DND-41 (cell line): ENCODE data around the gene TCF4.

Source experiments
- ATAC-seq: fragments of 200-7000 bp; cut with Tn5 transposase; 3 replicates; pipeline ENCODE4 v1.9.1; 2021; ENCODE audit warnings: low read depth; ENCODE audit not compliant: insufficient read depth
- DNase-seq: peaks from one replicate; pipeline ENCODE4 v3.0.0-alpha.2; 2020
- H2AFZ ChIP-seq: 2 replicates; pipeline ENCODE4 v1.6.0; 2012; ENCODE audit warnings: low read depth, low read length
- H3K27ac ChIP-seq: 2 replicates; pipeline ENCODE4 v1.5.1; 2012; ENCODE audit warnings: low read length, inconsistent platforms
- H3K27me3 ChIP-seq: fragments of 200-600 bp; sonication (generic); 2 replicates; pipeline ENCODE4 v1.6.0; 2012; ENCODE audit warnings: low read length, mild to moderate bottlenecking, inconsistent platforms; ENCODE audit not compliant: insufficient read depth, poor library complexity
- H3K36me3 ChIP-seq: 2 replicates; pipeline ENCODE4 v1.5.1; 2012; ENCODE audit warnings: low read length, inconsistent platforms; ENCODE audit not compliant: insufficient read depth
- H3K4me1 ChIP-seq: 2 replicates; pipeline ENCODE4 v1.5.1; 2012; ENCODE audit warnings: mild to moderate bottlenecking, low read length; ENCODE audit not compliant: insufficient read depth
- H3K4me2 ChIP-seq: 2 replicates; pipeline ENCODE4 v1.6.0; 2012; ENCODE audit warnings: mild to moderate bottlenecking, moderate library complexity, low read length, inconsistent platforms; ENCODE audit not compliant: insufficient read depth
- H3K4me3 ChIP-seq, 2 experiments: fragments of 200-600 bp in 1 of 2; shearing (Covaris generic) in 1 of 2; 2 replicates each; pipeline ENCODE4 v1.5.1; 2012 to 2016; ENCODE audit warnings: inconsistent platforms in 2 of 2, low read length in 2 of 2, mild to moderate bottlenecking in 2 of 2, low read depth in 1 of 2, moderate library complexity in 1 of 2
- H3K79me2 ChIP-seq: 2 replicates; pipeline ENCODE4 v1.6.0; 2012; ENCODE audit warnings: low read length, inconsistent platforms; ENCODE audit not compliant: insufficient read depth
- H3K9ac ChIP-seq: 2 replicates; pipeline ENCODE4 v1.6.0; 2012; ENCODE audit warnings: low read depth, mild to moderate bottlenecking, inconsistent platforms, low read length, moderate library complexity
- H3K9me3 ChIP-seq: 2 replicates; pipeline ENCODE4 v1.5.1; 2012; ENCODE audit warnings: low read length, moderate library complexity, mild to moderate bottlenecking, inconsistent platforms; ENCODE audit not compliant: insufficient read depth, severe bottlenecking
- H4K20me1 ChIP-seq: 2 replicates; pipeline ENCODE4 v1.6.0; 2012; ENCODE audit warnings: low read length; ENCODE audit not compliant: insufficient read depth
- EZH2 ChIP-seq: IDR thresholded peaks from 3 replicates; pipeline ENCODE4 v1.6.1; 2012; ENCODE audit warnings: borderline replicate concordance, low read depth, mild to moderate bottlenecking, moderate library complexity, low read length, inconsistent platforms; ENCODE audit not compliant: severe bottlenecking
- TF ChIP-seq, protein P1 (sequence below): IDR thresholded peaks from 2 replicates; pipeline ENCODE4 v1.5.1; 2012; ENCODE audit warnings: borderline replicate concordance, low read length, moderate library complexity, mild to moderate bottlenecking; ENCODE audit not compliant: poor library complexity, severe bottlenecking; ENCODE audit errors: extremely low read depth

The TCF4 gene

DNA sequence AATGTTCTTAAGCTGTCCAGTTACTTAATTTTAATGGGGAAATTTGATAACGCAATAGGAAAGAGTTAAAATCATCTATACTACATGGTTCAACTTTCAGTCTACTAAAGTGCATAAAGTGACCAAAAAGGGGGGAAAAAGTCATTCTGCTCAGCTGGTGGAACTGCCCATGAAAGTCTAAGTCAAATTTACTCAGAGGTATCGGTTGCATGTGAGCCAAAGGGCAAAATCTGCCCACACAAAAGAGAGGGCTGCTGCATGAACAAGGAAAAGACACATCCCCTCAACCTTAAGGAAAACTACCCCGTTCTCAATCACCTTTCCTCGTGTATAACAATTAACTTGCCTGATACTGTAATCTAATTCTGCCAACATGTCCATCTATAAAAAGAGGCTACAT is 126.1 kb downstream of the TCF4 start:
- no peak overlapping the region for H3K27ac ChIP-seq
- no peaks in the 10 kb centered on the region for H3K9me3 ChIP-seq
- H3K79me2 ChIP-seq, result no peaks in the 10 kb centered on the region
- TF ChIP-seq, protein P1, sequence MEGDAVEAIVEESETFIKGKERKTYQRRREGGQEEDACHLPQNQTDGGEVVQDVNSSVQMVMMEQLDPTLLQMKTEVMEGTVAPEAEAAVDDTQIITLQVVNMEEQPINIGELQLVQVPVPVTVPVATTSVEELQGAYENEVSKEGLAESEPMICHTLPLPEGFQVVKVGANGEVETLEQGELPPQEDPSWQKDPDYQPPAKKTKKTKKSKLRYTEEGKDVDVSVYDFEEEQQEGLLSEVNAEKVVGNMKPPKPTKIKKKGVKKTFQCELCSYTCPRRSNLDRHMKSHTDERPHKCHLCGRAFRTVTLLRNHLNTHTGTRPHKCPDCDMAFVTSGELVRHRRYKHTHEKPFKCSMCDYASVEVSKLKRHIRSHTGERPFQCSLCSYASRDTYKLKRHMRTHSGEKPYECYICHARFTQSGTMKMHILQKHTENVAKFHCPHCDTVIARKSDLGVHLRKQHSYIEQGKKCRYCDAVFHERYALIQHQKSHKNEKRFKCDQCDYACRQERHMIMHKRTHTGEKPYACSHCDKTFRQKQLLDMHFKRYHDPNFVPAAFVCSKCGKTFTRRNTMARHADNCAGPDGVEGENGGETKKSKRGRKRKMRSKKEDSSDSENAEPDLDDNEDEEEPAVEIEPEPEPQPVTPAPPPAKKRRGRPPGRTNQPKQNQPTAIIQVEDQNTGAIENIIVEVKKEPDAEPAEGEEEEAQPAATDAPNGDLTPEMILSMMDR, result no peak
- TF ChIP-seq EZH2, result no peak
- H3K4me1 ChIP-seq, result no peaks in the 10 kb centered on the region
- ATAC-seq, result no peak
- H4K20me1 ChIP-seq, result no peaks in the 10 kb centered on the region
- no peak overlapping the region for H3K9ac ChIP-seq
- no peak overlapping the region for H3K4me3 ChIP-seq
- no peak overlapping the region for H2AFZ ChIP-seq
- no peak for DNase-seq
- H3K36me3 ChIP-seq, result 0 out of 2 replicates have a peak, but pooled peaks cover 3% of the 10 kb centered on the region
- H3K27me3 ChIP-seq, result no peaks in the 10 kb centered on the region
- H3K4me2 ChIP-seq, result no peak overlapping the region

- ATAC-seq, result no peak
- Histone ChIP-seq H3K4me1 (no peaks in the 10 kb centered on the region), H3K4me3 (no peak overlapping the region), H3K27ac (no peak overlapping the region), H3K9me3 (no peaks in the 10 kb centered on the region), H2AFZ (no peak overlapping the region), H3K27me3 (no peaks in the 10 kb centered on the region), H3K4me2 (no peak overlapping the region), H4K20me1 (no peaks in the 10 kb centered on the region), H3K36me3 (0 out of 2 replicates have a peak, but pooled peaks cover 3% of the 10 kb centered on the region), H3K79me2 (no peaks in the 10 kb centered on the region), H3K9ac (no peak overlapping the region)
- DNase-seq, result no peak
- no peak for TF ChIP-seq EZH2
- TF ChIP-seq, protein P1, result no peak
Observed at GRCh38 chr18:55458456-55459203, 129.4 kb downstream of the TCF4 start.

GRCh38 chr18:55457028-55457427 is 131.0 kb downstream of the TCF4 start:
- no peak for TF ChIP-seq EZH2
- TF ChIP-seq, protein P1, result no peak
- Histone ChIP-seq H3K27ac (no peak overlapping the region), H3K27me3 (no peaks in the 10 kb centered on the region), H3K4me3 (no peak overlapping the region), H3K9ac (no peak overlapping the region), H3K4me1 (no peaks in the 10 kb centered on the region), H2AFZ (no peak overlapping the region), H3K36me3 (0 out of 2 replicates have a peak, but pooled peaks cover 3% of the 10 kb centered on the region), H3K9me3 (no peaks in the 10 kb centered on the region), H3K79me2 (no peaks in the 10 kb centered on the region), H3K4me2 (no peak overlapping the region), H4K20me1 (no peaks in the 10 kb centered on the region)
- no peak for ATAC-seq
- DNase-seq, result no peak
